HuH-7.5 (cell line): Measurements from ENCODE around the gene KCNJ11.

Source experiments
- DNase-seq: peaks from one replicate; pipeline ENCODE4 v3.0.0; 2011; ENCODE audit warnings: low spot score

The KCNJ11 gene

DNA sequence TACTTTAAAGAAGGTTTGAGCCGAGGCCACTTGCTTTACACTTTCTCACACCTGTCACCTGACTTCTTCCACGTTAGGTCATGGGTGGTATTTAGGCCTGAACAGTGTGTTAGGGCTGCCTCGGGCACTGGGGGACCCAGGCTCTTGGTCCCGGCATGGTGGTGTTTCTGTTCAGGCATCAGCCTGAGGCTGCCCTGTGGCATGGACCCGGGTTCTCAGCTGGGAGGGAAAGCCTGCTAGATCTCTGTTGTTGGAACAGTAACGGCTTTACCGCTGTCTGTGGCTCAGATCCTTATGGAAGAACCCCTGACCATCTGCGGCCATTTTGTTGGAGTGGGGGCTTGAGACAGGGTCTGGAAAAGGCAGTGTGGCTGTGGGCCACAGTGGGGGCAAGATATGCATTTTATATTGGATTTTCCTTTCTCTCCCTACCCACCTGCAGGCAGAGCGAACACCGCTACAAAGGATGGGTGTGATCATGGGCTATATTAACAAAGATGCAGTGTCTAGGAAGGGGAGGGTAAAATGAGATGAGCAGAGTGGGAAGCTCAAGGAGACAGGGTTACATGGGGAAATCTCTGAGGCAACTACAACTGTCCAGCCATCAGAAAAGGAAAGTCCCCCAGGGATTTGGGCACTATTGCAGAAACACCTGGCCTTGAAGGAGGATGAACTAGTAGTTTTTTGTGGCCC, 1.6 kb upstream of the KCNJ11 start:
- DNase-seq: no peak

DNA sequence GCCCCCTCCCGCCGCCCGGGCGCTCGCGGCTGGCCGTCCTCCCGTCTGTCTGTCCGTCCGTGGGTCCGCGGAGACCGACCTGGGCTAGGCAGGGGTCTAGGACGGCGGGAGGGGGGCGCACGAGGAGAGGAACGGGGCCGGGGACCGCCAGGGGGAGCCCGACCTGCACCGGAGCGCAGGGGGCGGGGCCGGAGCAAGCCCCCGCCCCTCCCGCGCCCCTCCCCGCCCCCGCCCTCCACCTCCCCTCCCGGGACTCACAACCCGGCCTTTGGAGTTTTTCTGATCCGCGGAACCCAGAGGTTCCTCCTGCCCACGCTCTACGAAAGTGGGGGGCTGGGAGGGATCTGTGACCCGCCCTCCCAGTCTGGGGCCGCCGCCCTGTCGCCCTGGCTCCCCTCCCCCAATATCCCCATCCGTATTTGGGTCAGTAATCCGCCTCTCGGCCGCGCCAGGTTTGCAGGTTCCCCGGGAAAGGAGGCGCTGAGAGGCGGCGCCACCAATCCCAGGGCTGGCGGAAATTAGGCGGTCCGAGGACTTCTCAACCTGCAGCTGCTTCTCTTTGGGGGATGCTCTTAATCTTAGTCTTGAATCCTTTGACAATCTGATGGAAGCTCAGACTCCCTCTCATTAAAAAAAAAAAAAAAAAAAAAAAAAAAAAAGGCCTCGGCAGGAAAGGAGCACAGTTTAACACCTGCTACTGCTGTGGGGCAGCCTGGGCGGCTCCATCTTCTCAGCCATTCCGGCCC, 925 bp upstream of the KCNJ11 start:
- peak; percentile 78 for DNase-seq

DNA sequence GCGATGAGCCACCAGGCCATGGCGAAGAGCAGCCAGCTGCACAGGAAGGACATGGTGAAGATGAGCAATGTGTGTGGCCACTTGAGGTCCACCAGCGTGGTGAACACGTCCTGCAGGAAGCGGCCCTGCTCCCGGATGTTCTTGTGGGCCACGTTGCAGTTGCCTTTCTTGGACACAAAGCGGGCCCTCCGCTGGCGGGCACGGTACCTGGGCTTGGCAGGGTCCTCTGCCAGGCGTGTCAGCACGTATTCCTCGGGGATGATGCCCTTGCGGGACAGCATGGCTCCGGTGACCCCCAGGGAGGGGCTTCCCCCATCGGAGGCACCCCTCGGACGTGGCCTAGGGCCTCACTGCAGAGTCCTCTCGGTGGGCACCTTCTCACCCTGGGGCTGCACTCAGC, 648 bp downstream of the KCNJ11 start:
- DNase-seq: no peak

DNA sequence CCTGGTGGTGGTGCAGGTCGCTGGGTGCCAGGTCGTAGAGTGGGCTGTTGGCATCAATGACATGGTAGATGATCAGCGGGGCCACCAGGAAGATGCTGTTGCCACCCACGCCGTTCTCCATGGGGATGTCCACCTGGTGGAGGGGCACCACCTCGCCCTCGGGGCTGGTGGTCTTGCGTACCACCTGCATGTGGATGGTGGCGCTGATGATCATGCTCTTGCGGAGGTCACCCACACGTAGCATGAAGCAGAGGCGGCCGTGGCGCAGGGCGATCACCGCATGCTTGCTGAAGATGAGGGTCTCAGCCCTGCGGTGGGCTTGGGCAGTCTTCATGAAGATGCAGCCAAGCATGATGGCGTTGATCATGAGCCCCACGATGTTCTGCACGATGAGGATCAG, 1.2 kb downstream of the KCNJ11 start:
- no peak for DNase-seq

DNA sequence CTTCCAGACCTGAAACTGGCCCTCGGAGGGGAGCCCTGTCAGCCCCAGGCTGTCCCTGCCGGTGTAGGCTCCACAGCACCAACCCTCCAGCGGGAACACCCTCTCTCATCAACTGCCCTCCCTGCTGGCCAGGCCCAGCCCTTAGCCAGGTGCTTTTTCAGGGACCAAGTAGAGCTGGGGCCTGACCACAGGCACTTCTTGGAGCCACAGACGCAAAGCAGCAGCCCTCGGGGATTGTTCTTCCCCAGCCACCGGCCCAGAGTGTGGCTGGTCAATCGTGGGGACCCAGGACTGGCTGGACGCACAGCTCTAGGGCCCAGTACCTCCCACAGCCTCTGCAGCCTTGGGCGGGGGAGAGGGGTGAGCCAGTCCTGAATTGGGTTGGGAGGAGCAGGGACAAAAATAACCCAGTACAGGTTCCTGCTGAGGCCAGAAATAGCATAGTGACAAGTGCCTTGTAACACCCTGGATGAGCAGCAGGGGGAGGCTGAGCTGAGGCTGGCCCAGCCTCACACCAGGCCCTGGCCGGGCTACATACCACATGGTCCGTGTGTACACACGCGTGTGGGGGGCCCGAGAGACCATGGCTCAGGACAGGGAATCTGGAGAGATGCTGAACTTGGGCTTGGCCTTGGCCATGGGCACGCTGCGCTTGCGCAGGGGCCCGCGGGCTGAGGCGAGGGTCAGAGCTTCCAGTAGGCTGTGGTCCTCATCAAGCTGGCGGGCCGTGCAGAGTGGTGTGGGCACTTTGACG, 2.0 kb downstream of the KCNJ11 start:
- DNase-seq: peak; percentile 61

DNA sequence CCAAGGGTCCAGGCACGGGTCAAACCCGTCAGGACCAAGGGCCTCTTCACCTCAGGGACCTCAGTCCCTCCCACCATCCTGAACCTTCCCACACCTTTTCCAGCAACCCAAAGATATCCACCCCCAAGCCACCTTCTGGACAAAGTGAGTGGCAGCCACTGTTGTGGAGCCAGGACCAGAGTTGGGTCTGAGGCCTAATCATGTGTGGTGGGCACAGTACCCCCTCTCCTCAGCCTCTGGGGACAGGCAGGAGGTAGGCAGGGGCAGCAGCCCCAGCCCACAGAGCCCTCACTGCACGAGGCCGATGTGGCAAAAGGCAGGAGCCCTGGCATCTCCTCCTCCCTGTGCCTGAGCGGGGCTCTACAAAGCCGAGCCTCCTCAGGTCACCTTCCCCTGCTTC, 2.5 kb downstream of the KCNJ11 start:
- DNase-seq: no peak

DNA sequence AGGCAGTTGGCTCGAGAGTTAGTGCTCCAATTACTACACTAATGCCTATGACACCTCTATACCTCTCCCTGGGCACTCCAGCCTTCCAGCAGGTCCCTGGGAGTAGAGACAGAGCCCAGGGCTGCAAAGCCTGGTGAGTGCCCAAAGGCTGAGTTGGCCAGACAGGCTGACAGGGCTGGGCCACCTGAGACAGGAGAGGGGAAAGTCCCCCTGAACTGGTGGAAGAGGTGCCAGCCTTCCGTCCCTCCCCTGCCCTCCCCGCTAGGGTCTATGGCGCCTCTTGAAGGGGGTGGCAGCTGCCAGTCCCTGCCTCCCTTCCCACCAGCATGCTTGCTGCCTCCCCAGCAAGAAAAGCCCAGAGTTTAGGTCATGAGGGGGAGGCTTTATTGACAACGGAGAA, 3.0 kb downstream of the KCNJ11 start:
- no peak for DNase-seq

DNA sequence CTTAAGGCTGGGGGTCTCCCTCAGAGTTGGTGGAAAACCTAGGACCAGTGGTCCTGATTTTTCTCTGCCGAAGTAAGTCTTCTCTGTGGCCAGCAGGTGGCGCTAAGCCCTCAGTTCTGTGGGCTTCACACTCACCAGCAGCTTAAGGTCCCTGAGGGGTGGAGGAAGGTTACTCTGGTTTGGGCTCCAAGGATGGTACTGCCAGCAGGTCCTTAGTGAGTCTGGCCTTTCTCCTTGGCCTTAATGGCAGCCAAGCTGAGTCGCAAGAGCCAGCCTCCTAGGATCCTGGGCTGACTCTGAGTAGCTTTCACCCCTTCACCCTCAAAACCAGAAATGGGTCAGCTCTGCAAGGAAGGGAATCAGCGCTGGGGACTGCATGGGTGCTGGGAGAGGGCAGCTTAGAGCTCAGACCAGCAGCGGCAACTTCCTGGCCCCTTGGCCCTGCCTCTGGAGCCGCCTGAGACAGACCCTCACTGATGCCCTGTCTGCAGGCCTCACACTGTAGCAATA, 4.4 kb downstream of the KCNJ11 start:
- DNase-seq: peak; percentile 50

DNA sequence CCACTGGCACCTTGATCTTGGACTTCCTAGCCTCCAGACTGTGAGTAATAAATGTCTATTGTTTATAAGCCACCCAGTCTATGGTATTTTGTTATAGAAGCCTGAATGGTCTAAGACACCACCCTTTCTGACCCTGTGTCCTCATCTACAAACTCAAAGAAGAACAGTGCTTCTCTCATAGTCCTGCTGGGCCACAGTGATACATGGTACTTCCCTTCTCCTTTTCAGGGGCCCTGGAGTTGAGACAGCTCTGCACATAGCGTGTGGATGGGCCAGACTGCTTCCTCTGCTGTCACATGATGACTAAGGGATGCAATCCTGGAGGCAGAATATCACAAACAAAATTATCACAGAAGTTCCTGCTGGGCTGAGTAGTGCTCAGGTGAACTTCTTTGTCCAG, 5.0 kb downstream of the KCNJ11 start:
- DNase-seq: no peak

DNA sequence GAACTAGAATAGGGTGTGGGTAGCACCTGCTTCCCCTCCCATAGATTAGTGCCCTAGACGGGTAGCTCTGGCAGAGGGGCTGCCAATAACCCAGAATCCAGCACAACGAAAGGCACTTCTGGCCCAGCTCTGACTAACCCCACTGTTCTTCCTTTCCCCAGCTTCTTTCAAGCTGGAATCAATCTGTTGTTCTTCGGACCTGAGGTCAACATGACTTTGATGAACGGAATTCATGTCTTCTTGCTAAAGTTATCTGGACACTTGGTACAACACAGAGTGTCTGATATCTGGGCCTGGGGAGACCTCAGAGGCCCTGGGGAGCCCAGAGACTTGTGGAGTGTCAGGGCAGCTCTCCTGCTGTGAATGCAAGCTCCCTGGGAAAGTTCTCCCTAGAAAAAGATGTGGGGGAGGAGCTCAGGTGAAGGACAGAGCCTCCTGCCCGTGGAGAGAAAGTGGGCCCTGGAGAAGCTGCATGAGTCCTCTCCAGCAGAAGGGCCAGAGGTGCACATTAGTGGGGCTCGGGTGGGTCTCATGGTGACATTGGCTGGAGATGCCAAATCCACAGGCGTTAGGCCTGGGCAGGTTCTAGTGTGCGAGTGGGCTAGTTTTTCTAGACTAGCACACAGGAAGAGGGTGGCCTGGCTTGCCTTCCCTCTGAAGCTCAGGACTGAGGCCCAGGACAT, 6.3 kb downstream of the KCNJ11 start:
- DNase-seq: no peak

DNA sequence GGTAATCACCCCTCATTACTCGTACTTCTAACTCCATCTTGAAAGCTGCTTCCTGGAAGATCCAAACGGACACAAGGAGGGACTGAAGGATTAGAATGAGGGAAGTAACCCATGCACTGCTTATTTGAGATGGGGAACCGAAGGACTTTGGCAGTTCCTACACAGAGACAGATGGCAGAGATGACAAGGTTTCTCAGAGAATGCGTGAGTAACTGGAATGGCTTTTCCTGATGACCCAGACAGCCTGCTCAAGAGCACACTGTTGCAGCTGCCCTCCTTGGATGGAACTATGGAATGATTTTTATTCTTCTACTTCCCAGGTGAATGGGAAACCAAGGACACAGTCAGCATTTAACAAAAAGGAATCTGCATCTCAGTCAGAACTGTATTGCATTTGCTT, 7.3 kb downstream of the KCNJ11 start:
- no peak for DNase-seq

DNA sequence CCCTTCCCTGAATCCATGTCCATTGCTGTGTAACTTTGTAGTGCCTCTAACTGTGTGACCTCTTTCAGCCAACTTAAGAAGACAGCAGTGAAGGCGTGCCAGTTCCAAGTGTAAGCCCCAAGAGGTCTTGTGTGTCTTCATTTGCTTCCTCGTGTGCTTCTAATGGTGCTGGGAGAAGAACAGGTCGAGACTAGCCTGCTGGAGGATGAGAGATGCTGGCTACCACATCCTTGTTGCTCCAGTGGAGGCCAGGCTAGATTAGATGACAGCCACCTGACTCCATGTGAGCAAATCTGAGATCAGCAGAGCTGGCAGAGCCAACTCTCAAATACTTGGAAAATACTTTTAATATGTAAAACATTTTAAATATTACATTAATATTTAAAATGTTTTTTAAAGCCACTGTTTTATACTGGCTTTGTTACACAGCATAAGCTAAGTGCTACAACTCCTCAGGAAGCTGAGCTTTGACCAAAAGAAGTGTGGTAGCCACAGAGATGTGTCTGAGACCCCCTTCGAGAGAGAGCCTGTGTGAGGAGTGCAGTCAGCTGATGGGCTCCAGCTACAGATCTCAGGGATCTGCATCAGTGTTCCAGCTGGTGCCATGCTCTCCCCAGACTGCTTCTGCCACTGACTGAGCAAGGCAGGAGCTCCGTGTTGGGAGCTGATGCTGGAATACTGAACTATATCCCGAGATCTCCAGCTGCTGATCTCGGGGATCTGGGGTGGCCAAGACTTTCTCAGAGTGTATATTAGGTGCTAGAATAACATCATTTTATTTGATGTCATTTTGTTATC, 8.9 kb downstream of the KCNJ11 start:
- DNase-seq: no peak

DNA sequence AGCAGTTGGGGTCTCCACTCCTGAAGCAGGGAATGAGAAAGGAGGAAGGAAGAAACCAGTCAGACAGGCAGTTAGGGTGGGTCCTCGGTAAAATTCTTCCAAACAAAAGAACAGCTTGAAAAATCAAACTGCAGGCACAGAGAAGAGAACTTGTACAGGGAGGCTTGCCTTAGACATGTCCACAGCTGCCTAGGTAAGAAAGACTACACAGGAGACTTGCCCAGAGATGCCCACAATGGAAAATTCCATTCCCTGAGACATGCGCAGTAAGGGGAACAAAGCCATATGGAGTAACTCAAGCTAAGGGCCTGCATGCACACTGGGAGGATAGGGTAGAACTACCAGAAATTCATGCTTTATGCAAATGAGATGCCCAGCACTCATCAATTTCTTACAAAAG, 9.8 kb downstream of the KCNJ11 start:
- no peak for DNase-seq

DNA sequence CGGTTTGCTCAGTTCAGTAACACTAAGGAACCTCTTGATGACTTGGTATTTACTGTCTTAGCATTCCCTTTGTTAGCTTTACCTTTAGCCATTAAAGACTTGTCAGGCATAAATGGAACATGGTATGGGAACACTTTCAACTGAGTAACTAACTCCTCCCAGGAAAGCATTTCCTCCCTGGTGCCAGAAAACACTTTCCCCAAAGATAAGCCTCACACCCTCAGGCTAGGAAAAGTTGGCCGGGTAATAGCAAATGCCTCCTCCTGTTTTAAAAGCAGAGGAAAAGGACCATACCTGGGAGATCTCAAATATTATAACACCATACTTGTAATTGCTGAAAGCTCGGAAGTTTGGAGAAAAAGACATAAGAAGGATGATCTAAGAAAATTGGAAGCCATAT, 12.0 kb downstream of the KCNJ11 start:
- DNase-seq: no peak

DNA sequence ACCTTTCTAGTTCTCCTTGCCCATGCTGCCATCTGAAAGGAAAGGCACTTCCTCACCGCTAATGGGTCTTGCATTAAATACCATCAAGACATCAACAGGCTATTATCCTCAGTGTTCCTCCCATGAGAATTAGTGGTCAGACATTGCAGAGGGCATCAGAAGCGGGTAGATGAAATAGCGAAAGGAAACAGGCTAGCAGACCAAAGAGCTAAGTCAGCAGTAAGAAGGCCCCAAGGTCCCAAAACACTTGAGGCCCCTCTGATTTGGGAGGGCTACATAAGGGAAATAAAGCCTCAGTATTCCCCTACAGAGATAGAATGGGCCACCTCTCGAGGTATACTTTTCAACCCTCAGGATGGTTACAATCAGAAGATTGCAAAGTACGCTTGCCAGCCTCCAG, 12.9 kb downstream of the KCNJ11 start:
- no peak for DNase-seq

DNA sequence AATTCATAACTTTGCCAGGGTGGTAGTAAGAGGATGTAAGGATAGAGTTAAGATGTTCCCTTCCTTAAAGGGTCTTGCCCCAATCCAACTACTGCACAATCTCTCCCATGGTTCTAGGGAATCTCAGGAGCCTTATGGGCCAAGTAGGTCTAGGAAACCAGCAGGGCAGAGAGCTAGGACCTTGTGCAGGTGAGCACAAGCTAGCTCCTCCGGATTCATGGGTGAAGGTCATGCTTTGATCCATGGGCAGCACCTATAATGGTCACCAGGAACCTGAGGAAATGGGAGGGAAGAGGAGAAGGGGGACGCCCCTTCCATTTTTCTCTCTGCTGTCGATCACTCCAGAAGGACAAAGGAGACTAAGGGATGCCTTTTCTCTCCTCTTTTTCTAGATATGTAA, 16.8 kb downstream of the KCNJ11 start:
- DNase-seq: no peak

DNA sequence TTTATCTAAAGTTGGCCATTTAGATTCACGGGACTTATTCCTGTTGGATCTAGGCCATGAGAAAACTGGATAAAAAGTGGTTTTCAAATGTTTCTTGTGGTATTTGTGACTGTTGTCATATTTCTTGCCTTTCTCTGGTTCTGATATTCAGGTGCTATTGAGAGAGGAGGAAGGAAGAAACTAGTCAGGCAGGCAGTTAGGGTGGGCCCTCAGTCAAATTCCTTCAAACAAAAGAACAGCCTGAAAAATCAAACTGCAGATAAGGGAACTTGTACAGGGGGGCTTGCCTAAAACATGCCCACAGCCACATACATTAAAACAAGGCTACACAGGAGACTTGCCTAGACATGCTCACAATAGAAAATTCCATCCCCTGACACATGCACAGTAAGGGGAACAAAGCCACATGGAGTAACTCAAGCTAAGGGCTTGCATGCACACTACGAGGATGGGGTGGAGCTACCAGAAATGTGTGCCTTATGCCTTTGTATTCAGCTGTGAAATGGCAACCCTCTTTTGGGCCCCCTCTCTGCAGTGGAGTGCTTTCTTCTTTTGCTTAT, 18.7 kb downstream of the KCNJ11 start:
- DNase-seq: no peak

DNA sequence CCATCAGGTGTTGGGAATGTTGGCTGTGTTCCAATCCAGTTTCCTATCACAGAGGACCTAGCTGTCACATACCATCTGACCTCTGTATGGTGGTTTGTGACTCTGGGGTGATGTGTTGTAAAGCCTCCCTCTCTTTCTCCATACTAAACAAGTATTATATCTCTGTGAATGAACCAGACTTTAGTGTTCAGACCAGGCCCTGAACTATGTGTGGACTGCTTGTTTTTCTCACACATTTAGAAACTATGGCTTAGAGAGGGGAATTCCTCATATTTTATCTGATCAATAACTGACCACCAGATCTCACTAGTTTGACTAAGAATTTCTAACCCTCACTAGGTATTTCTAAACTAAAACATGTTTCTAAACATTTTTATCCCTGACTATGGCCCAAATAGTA, 19.4 kb downstream of the KCNJ11 start:
- DNase-seq: no peak

DNA sequence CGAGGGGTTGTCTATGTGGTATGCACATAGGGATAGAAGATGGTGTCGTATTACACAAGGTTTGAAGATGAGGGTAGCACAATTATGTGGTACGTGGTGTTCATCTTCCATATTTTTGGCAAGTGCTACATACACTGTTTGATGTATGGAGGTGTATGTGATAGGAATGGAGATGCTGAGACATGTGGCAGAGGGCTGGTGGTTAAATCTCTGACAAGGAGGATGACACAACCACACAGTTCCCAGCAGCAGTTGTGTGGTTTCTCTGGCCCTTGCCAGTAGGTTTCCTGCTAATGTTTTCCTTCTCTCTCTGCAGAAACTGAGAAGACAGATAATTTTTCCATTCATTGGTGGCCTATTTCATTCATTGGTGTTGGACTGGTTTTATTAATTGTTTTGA, 19.9 kb downstream of the KCNJ11 start:
- DNase-seq: no peak

DNA sequence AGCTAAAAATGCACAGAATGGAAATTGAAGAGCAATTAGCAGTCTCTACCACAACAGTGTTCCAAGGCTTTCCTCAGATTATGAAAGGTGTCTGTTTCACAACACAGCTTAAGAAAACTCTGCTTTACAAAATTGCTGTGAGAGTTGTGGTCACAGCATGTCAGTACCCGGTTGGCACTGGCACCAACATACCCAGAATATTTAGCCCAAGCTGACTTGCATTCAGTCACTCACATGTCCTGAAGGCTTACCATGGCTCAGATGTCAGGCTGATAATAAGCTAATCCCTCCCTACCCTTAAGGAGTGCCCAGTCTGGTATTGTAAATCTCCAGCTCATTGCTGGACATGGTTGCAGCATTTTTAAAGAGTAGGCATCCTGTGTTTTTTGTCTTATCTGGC, 22.0 kb downstream of the KCNJ11 start:
- DNase-seq: no peak

DNA sequence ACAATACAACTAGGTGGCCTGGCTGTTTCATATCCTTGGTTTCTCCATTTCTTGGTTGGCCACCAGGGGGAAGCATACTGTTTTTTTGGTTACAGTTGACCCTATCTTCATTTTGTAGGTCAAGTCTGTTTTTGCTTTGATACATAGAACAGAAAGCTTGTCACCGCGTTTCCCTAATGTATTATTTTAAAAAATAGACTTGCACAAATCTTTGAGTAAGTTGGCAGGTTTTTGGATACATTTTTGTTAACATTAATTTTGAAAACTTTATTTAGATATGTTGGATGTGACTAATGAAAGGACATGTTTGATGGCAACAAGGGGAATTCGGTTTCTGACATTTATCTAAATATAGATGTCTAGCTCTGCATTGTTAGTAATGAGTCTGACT, 33.9 kb downstream of the KCNJ11 start:
- peak; percentile 52 for DNase-seq
